ENCODE data around the gene MKLN1.
"Not testable (repeated sequence)": the region's sequence is repeated elsewhere in the genome, so short reads cannot be mapped to it uniquely, and the experiment has no call there.

The MKLN1 gene

GRCh38 chr7:131403322-131403721, 75.6 kb downstream of the MKLN1 start:
- no peak for DNase-seq

GRCh38 chr7:131404226-131404911, 76.7 kb downstream of the MKLN1 start:
- DNase-seq: no peak

GRCh38 chr7:131409129-131409766, 81.6 kb downstream of the MKLN1 start:
- no peak for DNase-seq

GRCh38 chr7:131412031-131412430, 84.4 kb downstream of the MKLN1 start:
- DNase-seq: no peak

GRCh38 chr7:131413711-131414110, 86.0 kb downstream of the MKLN1 start:
- DNase-seq: no peak

GRCh38 chr7:131424219-131424822, 96.6 kb downstream of the MKLN1 start:
- DNase-seq: peak; percentile 49

- DNase-seq: no peak
These were observed 98.3 kb downstream of the MKLN1 start for GRCh38 chr7:131425992-131426391.

GRCh38 chr7:131430826-131431225, 103.2 kb downstream of the MKLN1 start:
- not testable (repeated sequence) for DNase-seq

GRCh38 chr7:131431289-131431688, 103.6 kb downstream of the MKLN1 start:
- DNase-seq: no peak

GRCh38 chr7:131431756-131432155, 104.1 kb downstream of the MKLN1 start:
- no peak for DNase-seq

- no peak for DNase-seq
These were observed 108.7 kb downstream of the MKLN1 start for GRCh38 chr7:131436384-131436783.

- no peak for DNase-seq
These were observed 111.3 kb downstream of the MKLN1 start for GRCh38 chr7:131438969-131439368.

GRCh38 chr7:131443496-131443895, 115.8 kb downstream of the MKLN1 start:
- DNase-seq: no peak

- DNase-seq: no peak
These were observed 117.0 kb downstream of the MKLN1 start for GRCh38 chr7:131444683-131445082.

GRCh38 chr7:131449373-131449902, 121.8 kb downstream of the MKLN1 start:
- no peak for DNase-seq

GRCh38 chr7:131454498-131454897, 126.8 kb downstream of the MKLN1 start:
- no peak for DNase-seq

- no peak for DNase-seq
These were observed 127.3 kb downstream of the MKLN1 start for GRCh38 chr7:131455001-131455400.

GRCh38 chr7:131455546-131455945, 127.9 kb downstream of the MKLN1 start:
- no peak for DNase-seq

- DNase-seq: no peak
These were observed 128.7 kb downstream of the MKLN1 start for GRCh38 chr7:131456338-131456737.

- DNase-seq: no peak
These were observed 131.6 kb downstream of the MKLN1 start for GRCh38 chr7:131459256-131459655.

GRCh38 chr7:131462059-131462458, 134.4 kb downstream of the MKLN1 start:
- DNase-seq: no peak

- not testable (repeated sequence) for DNase-seq
These were observed 135.0 kb downstream of the MKLN1 start for GRCh38 chr7:131462715-131463114.

- DNase-seq: no peak
These were observed 139.2 kb downstream of the MKLN1 start for GRCh38 chr7:131466735-131467365.

GRCh38 chr7:131467788-131468187, 140.1 kb downstream of the MKLN1 start:
- no peak for DNase-seq

Measured in activated CD4-positive, alpha-beta T cell treated with anti-CD3 and anti-CD28 coated beads, Interleukin-2, amount 50 U/mL, for 16 hours (primary cell).